HEK293 (cell line): Measurements from ENCODE around the gene SHROOM3.
A peak's percentile ranks its signal among the peaks of the same experiment; 100 is the strongest.

Experiments used
- GLIS1 ChIP-seq: fragments of 450-650 bp; formaldehyde crosslinking; IDR thresholded peaks from 2 replicates; pipeline ENCODE4 v1.5.1; 2016; ENCODE audit warnings: missing biosample characterization, missing genetic modification characterization
- MYNN ChIP-seq: fragments of 450-650 bp; formaldehyde crosslinking; IDR thresholded peaks from 2 replicates; pipeline ENCODE4 v1.5.1; 2016; ENCODE audit warnings: missing biosample characterization, missing genetic modification characterization, borderline replicate concordance
- OSR2 ChIP-seq: fragments of 450-650 bp; formaldehyde crosslinking; IDR thresholded peaks from 2 replicates; pipeline ENCODE4 v1.5.1; 2016; ENCODE audit warnings: missing biosample characterization, missing genetic modification characterization
- ZNF221 ChIP-seq: fragments of 450-650 bp; formaldehyde crosslinking; IDR thresholded peaks from 2 replicates; pipeline ENCODE4 v1.5.1; 2017; ENCODE audit warnings: missing biosample characterization, missing genetic modification characterization, borderline replicate concordance
- ZNF248 ChIP-seq: fragments of 450-650 bp; formaldehyde crosslinking; IDR thresholded peaks from 2 replicates; pipeline ENCODE4 v1.5.1; 2017; ENCODE audit warnings: missing biosample characterization, missing genetic modification characterization
- ZNF404 ChIP-seq: fragments of 450-650 bp; formaldehyde crosslinking; IDR thresholded peaks from 2 replicates; pipeline ENCODE4 v1.5.1; 2017; ENCODE audit warnings: missing biosample characterization, missing genetic modification characterization
- ZNF670 ChIP-seq: fragments of 450-650 bp; formaldehyde crosslinking; IDR thresholded peaks from 2 replicates; pipeline ENCODE4 v1.5.1; 2016; ENCODE audit warnings: missing biosample characterization, missing genetic modification characterization, low read depth
- ZNF701 ChIP-seq: fragments of 450-650 bp; formaldehyde crosslinking; IDR thresholded peaks from 2 replicates; pipeline ENCODE4 v1.5.1; 2016; ENCODE audit warnings: missing biosample characterization, missing genetic modification characterization
- TF ChIP-seq, protein P1 (sequence below): fragments of 450-650 bp; formaldehyde crosslinking; IDR thresholded peaks from 2 replicates; pipeline ENCODE4 v1.5.1; 2017; ENCODE audit warnings: missing biosample characterization, missing genetic modification characterization
- TF ChIP-seq, protein P2 (sequence below): fragments of 450-650 bp; formaldehyde crosslinking; IDR thresholded peaks from 2 replicates; pipeline ENCODE4 v1.5.1; 2016; ENCODE audit warnings: missing biosample characterization, missing genetic modification characterization
- TF ChIP-seq, protein P3 (sequence below): fragments of 450-650 bp; formaldehyde crosslinking; IDR thresholded peaks from 2 replicates; pipeline ENCODE4 v1.5.1; 2016; ENCODE audit warnings: missing biosample characterization, missing genetic modification characterization
- TF ChIP-seq, protein P4 (sequence below): fragments of 450-650 bp; formaldehyde crosslinking; conservative IDR thresholded peaks from 2 replicates; pipeline ENCODE4 v1.5.1; 2016; ENCODE audit warnings: low read depth, missing biosample characterization, missing genetic modification characterization
- TF ChIP-seq, protein P5 (sequence below): fragments of 450-650 bp; formaldehyde crosslinking; IDR thresholded peaks from 2 replicates; pipeline ENCODE4 v1.5.1; 2016; ENCODE audit warnings: missing biosample characterization, missing genetic modification characterization
- TF ChIP-seq, protein P6 (sequence below): fragments of 450-650 bp; formaldehyde crosslinking; IDR thresholded peaks from 2 replicates; pipeline ENCODE4 v1.5.1; 2016; ENCODE audit warnings: missing biosample characterization, missing genetic modification characterization, low read depth

SHROOM3 gene

DNA sequence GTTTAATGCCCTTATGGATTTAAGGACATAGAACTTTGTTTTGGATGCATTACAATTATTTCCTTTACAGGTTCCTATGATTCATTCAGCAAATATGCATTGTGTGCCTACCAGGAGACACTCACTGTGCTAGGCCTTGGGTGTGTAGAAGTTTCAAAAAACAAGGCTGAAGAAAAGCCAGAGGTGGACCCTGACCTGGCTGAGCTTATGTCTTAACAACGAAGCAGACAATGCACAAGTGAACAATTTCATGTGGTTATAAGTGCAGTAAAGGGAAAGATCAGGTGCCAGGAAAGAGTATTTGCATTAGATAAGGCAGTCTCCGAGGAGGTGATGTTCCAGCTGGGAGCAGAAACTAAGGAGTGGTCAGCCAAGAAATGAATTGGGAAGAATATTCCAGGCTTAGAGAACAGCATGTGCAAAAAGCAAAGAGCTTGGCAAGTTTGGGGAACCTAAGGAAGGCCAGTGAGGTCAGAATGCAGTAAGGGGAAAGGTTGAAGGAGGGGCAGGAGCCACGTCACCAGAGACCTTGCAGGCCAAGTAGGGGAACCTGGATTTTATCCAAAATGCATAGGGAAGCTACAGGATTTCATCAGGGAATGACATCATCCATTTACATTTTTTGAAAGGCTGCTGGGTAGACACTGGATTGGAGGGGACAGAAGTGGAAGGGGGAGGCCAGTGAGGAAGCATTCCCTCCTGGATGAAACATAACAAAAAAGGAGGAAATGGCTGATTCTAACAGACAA lies 269.3 kb downstream of the SHROOM3 start (continued):
- TF ChIP-seq, protein P1, sequence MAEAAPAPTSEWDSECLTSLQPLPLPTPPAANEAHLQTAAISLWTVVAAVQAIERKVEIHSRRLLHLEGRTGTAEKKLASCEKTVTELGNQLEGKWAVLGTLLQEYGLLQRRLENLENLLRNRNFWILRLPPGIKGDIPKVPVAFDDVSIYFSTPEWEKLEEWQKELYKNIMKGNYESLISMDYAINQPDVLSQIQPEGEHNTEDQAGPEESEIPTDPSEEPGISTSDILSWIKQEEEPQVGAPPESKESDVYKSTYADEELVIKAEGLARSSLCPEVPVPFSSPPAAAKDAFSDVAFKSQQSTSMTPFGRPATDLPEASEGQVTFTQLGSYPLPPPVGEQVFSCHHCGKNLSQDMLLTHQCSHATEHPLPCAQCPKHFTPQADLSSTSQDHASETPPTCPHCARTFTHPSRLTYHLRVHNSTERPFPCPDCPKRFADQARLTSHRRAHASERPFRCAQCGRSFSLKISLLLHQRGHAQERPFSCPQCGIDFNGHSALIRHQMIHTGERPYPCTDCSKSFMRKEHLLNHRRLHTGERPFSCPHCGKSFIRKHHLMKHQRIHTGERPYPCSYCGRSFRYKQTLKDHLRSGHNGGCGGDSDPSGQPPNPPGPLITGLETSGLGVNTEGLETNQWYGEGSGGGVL: peak; percentile 71
- TF ChIP-seq ZNF670 (tag by site-specific recombination) (no peak), MYNN (tag by site-specific recombination) (no peak), ZNF221 (tag by site-specific recombination) (no peak), ZNF701 (tag by site-specific recombination) (no peak), OSR2 (tag by site-specific recombination) (peak; percentile 45), ZNF248 (tag by site-specific recombination) (no peak), ZNF404 (tag by site-specific recombination) (no peak), GLIS1 (peak; percentile 60)
- TF ChIP-seq, protein P2, sequence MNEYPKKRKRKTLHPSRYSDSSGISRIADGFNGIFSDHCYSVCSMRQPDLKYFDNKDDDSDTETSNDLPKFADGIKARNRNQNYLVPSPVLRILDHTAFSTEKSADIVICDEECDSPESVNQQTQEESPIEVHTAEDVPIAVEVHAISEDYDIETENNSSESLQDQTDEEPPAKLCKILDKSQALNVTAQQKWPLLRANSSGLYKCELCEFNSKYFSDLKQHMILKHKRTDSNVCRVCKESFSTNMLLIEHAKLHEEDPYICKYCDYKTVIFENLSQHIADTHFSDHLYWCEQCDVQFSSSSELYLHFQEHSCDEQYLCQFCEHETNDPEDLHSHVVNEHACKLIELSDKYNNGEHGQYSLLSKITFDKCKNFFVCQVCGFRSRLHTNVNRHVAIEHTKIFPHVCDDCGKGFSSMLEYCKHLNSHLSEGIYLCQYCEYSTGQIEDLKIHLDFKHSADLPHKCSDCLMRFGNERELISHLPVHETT (tag by site-specific recombination): no peak
- TF ChIP-seq, protein P3, sequence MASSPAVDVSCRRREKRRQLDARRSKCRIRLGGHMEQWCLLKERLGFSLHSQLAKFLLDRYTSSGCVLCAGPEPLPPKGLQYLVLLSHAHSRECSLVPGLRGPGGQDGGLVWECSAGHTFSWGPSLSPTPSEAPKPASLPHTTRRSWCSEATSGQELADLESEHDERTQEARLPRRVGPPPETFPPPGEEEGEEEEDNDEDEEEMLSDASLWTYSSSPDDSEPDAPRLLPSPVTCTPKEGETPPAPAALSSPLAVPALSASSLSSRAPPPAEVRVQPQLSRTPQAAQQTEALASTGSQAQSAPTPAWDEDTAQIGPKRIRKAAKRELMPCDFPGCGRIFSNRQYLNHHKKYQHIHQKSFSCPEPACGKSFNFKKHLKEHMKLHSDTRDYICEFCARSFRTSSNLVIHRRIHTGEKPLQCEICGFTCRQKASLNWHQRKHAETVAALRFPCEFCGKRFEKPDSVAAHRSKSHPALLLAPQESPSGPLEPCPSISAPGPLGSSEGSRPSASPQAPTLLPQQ (tag by site-specific recombination): 0 out of 2 replicates have a peak, but pooled peaks have one; percentile 13
- TF ChIP-seq, protein P4, sequence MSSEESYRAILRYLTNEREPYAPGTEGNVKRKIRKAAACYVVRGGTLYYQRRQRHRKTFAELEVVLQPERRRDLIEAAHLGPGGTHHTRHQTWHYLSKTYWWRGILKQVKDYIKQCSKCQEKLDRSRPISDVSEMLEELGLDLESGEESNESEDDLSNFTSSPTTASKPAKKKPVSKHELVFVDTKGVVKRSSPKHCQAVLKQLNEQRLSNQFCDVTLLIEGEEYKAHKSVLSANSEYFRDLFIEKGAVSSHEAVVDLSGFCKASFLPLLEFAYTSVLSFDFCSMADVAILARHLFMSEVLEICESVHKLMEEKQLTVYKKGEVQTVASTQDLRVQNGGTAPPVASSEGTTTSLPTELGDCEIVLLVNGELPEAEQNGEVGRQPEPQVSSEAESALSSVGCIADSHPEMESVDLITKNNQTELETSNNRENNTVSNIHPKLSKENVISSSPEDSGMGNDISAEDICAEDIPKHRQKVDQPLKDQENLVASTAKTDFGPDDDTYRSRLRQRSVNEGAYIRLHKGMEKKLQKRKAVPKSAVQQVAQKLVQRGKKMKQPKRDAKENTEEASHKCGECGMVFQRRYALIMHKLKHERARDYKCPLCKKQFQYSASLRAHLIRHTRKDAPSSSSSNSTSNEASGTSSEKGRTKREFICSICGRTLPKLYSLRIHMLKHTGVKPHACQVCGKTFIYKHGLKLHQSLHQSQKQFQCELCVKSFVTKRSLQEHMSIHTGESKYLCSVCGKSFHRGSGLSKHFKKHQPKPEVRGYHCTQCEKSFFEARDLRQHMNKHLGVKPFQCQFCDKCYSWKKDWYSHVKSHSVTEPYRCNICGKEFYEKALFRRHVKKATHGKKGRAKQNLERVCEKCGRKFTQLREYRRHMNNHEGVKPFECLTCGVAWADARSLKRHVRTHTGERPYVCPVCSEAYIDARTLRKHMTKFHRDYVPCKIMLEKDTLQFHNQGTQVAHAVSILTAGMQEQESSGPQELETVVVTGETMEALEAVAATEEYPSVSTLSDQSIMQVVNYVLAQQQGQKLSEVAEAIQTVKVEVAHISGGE (tag by site-specific recombination): no peak
- TF ChIP-seq, protein P5, sequence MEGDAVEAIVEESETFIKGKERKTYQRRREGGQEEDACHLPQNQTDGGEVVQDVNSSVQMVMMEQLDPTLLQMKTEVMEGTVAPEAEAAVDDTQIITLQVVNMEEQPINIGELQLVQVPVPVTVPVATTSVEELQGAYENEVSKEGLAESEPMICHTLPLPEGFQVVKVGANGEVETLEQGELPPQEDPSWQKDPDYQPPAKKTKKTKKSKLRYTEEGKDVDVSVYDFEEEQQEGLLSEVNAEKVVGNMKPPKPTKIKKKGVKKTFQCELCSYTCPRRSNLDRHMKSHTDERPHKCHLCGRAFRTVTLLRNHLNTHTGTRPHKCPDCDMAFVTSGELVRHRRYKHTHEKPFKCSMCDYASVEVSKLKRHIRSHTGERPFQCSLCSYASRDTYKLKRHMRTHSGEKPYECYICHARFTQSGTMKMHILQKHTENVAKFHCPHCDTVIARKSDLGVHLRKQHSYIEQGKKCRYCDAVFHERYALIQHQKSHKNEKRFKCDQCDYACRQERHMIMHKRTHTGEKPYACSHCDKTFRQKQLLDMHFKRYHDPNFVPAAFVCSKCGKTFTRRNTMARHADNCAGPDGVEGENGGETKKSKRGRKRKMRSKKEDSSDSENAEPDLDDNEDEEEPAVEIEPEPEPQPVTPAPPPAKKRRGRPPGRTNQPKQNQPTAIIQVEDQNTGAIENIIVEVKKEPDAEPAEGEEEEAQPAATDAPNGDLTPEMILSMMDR (tag by site-specific recombination): no peak
- TF ChIP-seq, protein P6, sequence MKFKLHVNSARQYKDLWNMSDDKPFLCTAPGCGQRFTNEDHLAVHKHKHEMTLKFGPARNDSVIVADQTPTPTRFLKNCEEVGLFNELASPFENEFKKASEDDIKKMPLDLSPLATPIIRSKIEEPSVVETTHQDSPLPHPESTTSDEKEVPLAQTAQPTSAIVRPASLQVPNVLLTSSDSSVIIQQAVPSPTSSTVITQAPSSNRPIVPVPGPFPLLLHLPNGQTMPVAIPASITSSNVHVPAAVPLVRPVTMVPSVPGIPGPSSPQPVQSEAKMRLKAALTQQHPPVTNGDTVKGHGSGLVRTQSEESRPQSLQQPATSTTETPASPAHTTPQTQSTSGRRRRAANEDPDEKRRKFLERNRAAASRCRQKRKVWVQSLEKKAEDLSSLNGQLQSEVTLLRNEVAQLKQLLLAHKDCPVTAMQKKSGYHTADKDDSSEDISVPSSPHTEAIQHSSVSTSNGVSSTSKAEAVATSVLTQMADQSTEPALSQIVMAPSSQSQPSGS: peak; percentile 95
